GM18951 (cell line): ENCODE results near the gene SF3B4.

Experiments
- POLR2A ChIP-seq: IDR thresholded peaks from 4 replicates; pipeline ENCODE4 v1.6.1; 2011; ENCODE audit warnings: mild to moderate bottlenecking; ENCODE audit not compliant: insufficient read length, insufficient read depth; ENCODE audit errors: extremely low read depth
- in situ Hi-C: fragments of 300-500 bp; cut with MboI; formaldehyde crosslinking; loops from one replicate; pipeline ENCODE4 v1.12.0; 2022; ENCODE audit warnings: low sequenced_read_pairs, mixed read lengths, inconsistent platforms; ENCODE audit not compliant: unreplicated experiment

Gene SF3B4

GRCh38 chr1:149926296-149926695, 1.3 kb downstream of the SF3B4 start:
- no peak for TF ChIP-seq POLR2A
- in situ Hi-C loops = no loop called here

- in situ Hi-C loops = no loop called here
These were observed 1.9 kb downstream of the SF3B4 start for GRCh38 chr1:149925751-149926150.

GRCh38 chr1:149925345-149925744, 2.3 kb downstream of the SF3B4 start:
- in situ Hi-C loops = no loop called here
- no peak for TF ChIP-seq POLR2A

More at GRCh38 chr1:149925751-149926150, 1.9 kb downstream of the SF3B4 start:
- TF ChIP-seq POLR2A = no peak

GRCh38 chr1:149923626-149924025, 4.0 kb downstream of the SF3B4 start:
- TF ChIP-seq POLR2A = no peak
- in situ Hi-C loops = no loop called here

GRCh38 chr1:149917571-149918144, 9.9 kb downstream of the SF3B4 start, which contains the start of gene SV2A:
SV2A (minus strand) TSS chr1:149917844; CDS start chr1:149913840, 4,004 bp downstream.
- TF ChIP-seq POLR2A = peak; percentile 41
- in situ Hi-C loops = no loop called here

GRCh38 chr1:149916898-149917252, 10.7 kb downstream of the SF3B4 start:
- TF ChIP-seq POLR2A = no peak
- in situ Hi-C loops = no loop called here

GRCh38 chr1:149916193-149916897, 11.3 kb downstream of the SF3B4 start:
- in situ Hi-C loops = no loop called here
- no peak for TF ChIP-seq POLR2A

- no peak for TF ChIP-seq POLR2A
- in situ Hi-C loops = no loop called here
These were observed 12.0 kb downstream of the SF3B4 start for GRCh38 chr1:149915429-149916192.

GRCh38 chr1:149914545-149914944, 13.1 kb downstream of the SF3B4 start:
- TF ChIP-seq POLR2A = no peak
- in situ Hi-C loops = no loop called here

- no peak for TF ChIP-seq POLR2A
- in situ Hi-C loops = no loop called here
These were observed 21.0 kb downstream of the SF3B4 start for GRCh38 chr1:149906570-149907075.

- in situ Hi-C loops = no loop called here
- TF ChIP-seq POLR2A = no peak
These were observed 23.6 kb downstream of the SF3B4 start for GRCh38 chr1:149903836-149904491.

- in situ Hi-C loops = no loop called here
- TF ChIP-seq POLR2A = peak; percentile 75
These were observed 27.9 kb downstream of the SF3B4 start, which contains the start of gene BOLA1 for GRCh38 chr1:149899460-149900284. BOLA1 (plus strand) TSS chr1:149899568; CDS start chr1:149900060, 492 bp downstream.
